K562 (cell line): ENCODE results near the gene EGR1. TPM values are rescaled to one million over a fixed set of nuclear protein-coding genes. Genes with fewer than 3 reads are reported as not detected.
A peak's percentile ranks its signal among the peaks of the same experiment; 100 is the strongest.

ENCODE experiments used
- ATAC-seq: fragments of 200-7000 bp; cut with Tn5 transposase; 3 replicates; pipeline ENCODE4 v1.9.1; 2020; ENCODE audit warnings: moderate library complexity
- BruUV-seq: library from RNA; stranded (reverse); fragments of 400-500 nt; replicated peaks from 2 replicates; lab custom pipeline; 2021; lab: Mats Ljungman, UMichigan
- CTCF ChIA-PET: fragments of 300-600 bp; formaldehyde crosslinking; extraction: SDS; loops from one replicate; lab custom pipeline; 2021; ENCODE audit warnings: low intra/inter-chr PET ratio; lab: Yijun Ruan, JAX
- POLR2A ChIA-PET: fragments of 300-600, 350-650 bp; sonication (Branson Sonifier 250); formaldehyde crosslinking; extraction: SDS; loops from one replicate; lab custom pipeline; 2021; ENCODE audit warnings: antibody characterized with exemption, inconsistent platforms; lab: Yijun Ruan, JAX
- DNase-seq, 4 experiments: peaks; one replicate each; pipeline versions ENCODE4 v3.0.0 to v3.0.0-alpha.2; 2011 to 2018; ENCODE audit warnings: low spot score in 3 of 4, mixed read lengths in 3 of 4; ENCODE audit errors: extremely low read depth in 1 of 4
- FAIRE-seq: peaks from 2 replicates; lab custom pipeline; 2011; peaks lifted over from hg19 to GRCh38; lab: Jason Lieb, UNC
- H2AFZ ChIP-seq: 2 replicates; pipeline ENCODE4 v1.6.0; 2011; ENCODE audit warnings: low read depth, low read length, control low read depth, inconsistent platforms
- H3K27ac ChIP-seq: fragments of 200-600 bp; 3 replicates; pipeline ENCODE4 v1.8.0; 2011; ENCODE audit warnings: low read depth, mild to moderate bottlenecking, control low read depth, inconsistent platforms, low read length, moderate library complexity, mixed read lengths; ENCODE audit errors: extremely low read depth
- H3K27me3 ChIP-seq, 2 experiments: fragments of 300-600 bp in 1 of 2; 2 replicates in 1 of 2; 3 replicates in 1 of 2; pipeline versions ENCODE4 v1.6.0 to v1.8.0; 2011; ENCODE audit warnings: inconsistent platforms in 2 of 2, low read length in 2 of 2, mild to moderate bottlenecking in 1 of 2, mixed read lengths in 1 of 2, moderate library complexity in 1 of 2; ENCODE audit not compliant: control insufficient read depth in 2 of 2, insufficient read depth in 2 of 2
- H3K36me3 ChIP-seq: fragments of 300-600 bp; 3 replicates; pipeline ENCODE4 v1.8.0; 2011; ENCODE audit warnings: mild to moderate bottlenecking, low read length, inconsistent platforms; ENCODE audit not compliant: control insufficient read depth, insufficient read depth
- H3K4me1 ChIP-seq, 2 experiments: fragments of 200-600 bp in 1 of 2; replicated peaks in 1 of 2; 2 replicates in 1 of 2; 3 replicates in 1 of 2; pipeline versions ENCODE4 v1.5.1 to v1.8.0; 2011; ENCODE audit warnings: inconsistent platforms in 2 of 2, low read length in 2 of 2, mild to moderate bottlenecking in 1 of 2, mixed read lengths in 1 of 2, moderate library complexity in 1 of 2; ENCODE audit not compliant: control insufficient read depth in 2 of 2, insufficient read depth in 2 of 2
- H3K4me2 ChIP-seq: 2 replicates; pipeline ENCODE4 v1.6.1; 2011; ENCODE audit warnings: low read length, control low read depth, inconsistent platforms, mixed read lengths; ENCODE audit not compliant: insufficient read depth
- H3K4me3 ChIP-seq: fragments of 200-600 bp; sonication (generic), shearing (Covaris generic); 2 replicates; pipeline ENCODE4 v1.5.1; 2016; ENCODE audit warnings: control low read depth, inconsistent platforms
- H3K79me2 ChIP-seq: fragments of 200-600 bp; 3 replicates; pipeline ENCODE4 v1.8.0; 2011; ENCODE audit warnings: low read length, inconsistent platforms; ENCODE audit not compliant: control insufficient read depth, insufficient read depth
- H3K9ac ChIP-seq, 2 experiments: 2 replicates each; pipeline versions ENCODE4 v1.6.0 to v1.6.1; 2011; ENCODE audit warnings: low read depth in 2 of 2, low read length in 2 of 2, control low read depth in 1 of 2, inconsistent platforms in 1 of 2, mild to moderate bottlenecking in 1 of 2, mixed read lengths in 1 of 2; ENCODE audit not compliant: insufficient read depth in 1 of 2
- H3K9me1 ChIP-seq: one replicate; pipeline ENCODE4 v1.6.0; 2011; ENCODE audit warnings: inconsistent platforms, mild to moderate bottlenecking, low read length, moderate library complexity; ENCODE audit not compliant: control insufficient read depth, insufficient read depth
- H3K9me3 ChIP-seq: replicated peaks from 2 replicates; pipeline ENCODE4 v1.5.1; 2011; ENCODE audit warnings: low read depth, low read length, inconsistent platforms; ENCODE audit not compliant: control insufficient read depth, insufficient read depth
- H4K20me1 ChIP-seq: replicated peaks from 2 replicates; pipeline ENCODE4 v1.6.1; 2011; ENCODE audit warnings: low read length, inconsistent platforms, mixed read lengths; ENCODE audit not compliant: control insufficient read depth, insufficient read depth
- ARID1B ChIP-seq: fragments of 450-650 bp; IDR thresholded peaks from 2 replicates; pipeline ENCODE4 v1.6.1; 2016; ENCODE audit warnings: antibody characterized with exemption, mild to moderate bottlenecking, inconsistent platforms
- BCOR ChIP-seq: fragments of 450-650 bp; IDR thresholded peaks from 2 replicates; pipeline ENCODE4 v1.6.1; 2016
- BHLHE40 ChIP-seq: IDR thresholded peaks from 2 replicates; pipeline ENCODE4 v1.6.1; 2011; ENCODE audit warnings: low read length, improper control_type of control experiment
- CBFA2T2 ChIP-seq: fragments of 450-650 bp; conservative IDR thresholded peaks from 2 replicates; pipeline ENCODE4 v1.6.1; 2017; ENCODE audit warnings: mild to moderate bottlenecking
- CBFA2T3 ChIP-seq: fragments of 450-650 bp; IDR thresholded peaks from 2 replicates; pipeline ENCODE4 v1.6.1; 2017
- CEBPB ChIP-seq: fragments of 450-650 bp; IDR thresholded peaks from 2 replicates; pipeline ENCODE4 v1.6.1; 2016; ENCODE audit warnings: missing genetic modification characterization, missing compliant biosample characterization
- DPF2 ChIP-seq: fragments of 450-650 bp; IDR thresholded peaks from 2 replicates; pipeline ENCODE4 v1.6.1; 2016
- FOXJ2 ChIP-seq: fragments of 200-800 bp; sonication (Bioruptor generic); IDR thresholded peaks from 2 replicates; pipeline ENCODE4 v1.6.1; 2016; ENCODE audit warnings: missing genetic modification characterization, missing compliant biosample characterization
- IFI16 ChIP-seq: fragments of 250-450 bp; sonication (Bioruptor Pico); IDR thresholded peaks from 2 replicates; pipeline ENCODE4 v2.1.2; 2022; ENCODE audit warnings: mild to moderate bottlenecking, inconsistent platforms
- NCOR1 ChIP-seq: fragments of 450-650 bp; IDR thresholded peaks from 2 replicates; pipeline ENCODE4 v1.6.1; 2016; ENCODE audit warnings: mild to moderate bottlenecking, moderate library complexity
- RCOR1 ChIP-seq, 2 experiments: IDR thresholded peaks; 2 replicates each; pipeline ENCODE4 v1.6.1; 2012; ENCODE audit warnings: low read depth in 2 of 2, low read length in 2 of 2, borderline replicate concordance in 1 of 2, improper control_type of control experiment in 1 of 2
- SAFB2 ChIP-seq: fragments of 200-400 bp; formaldehyde crosslinking; IDR thresholded peaks from 2 replicates; pipeline ENCODE4 v1.6.1; 2018; ENCODE audit warnings: borderline replicate concordance, low read length, low read depth, moderate library complexity; ENCODE audit not compliant: severe bottlenecking
- SNRNP70 ChIP-seq: fragments of 200-400 bp; formaldehyde crosslinking; optimal IDR thresholded peaks from 2 replicates; pipeline ENCODE3; 2017; ENCODE audit warnings: low read depth, low read length
- TAL1 ChIP-seq: fragments of 450-650 bp; IDR thresholded peaks from 2 replicates; pipeline ENCODE4 v1.6.1; 2016; ENCODE audit warnings: mild to moderate bottlenecking
- TCF3 ChIP-seq: sonication (generic); formaldehyde crosslinking; IDR thresholded peaks from 2 replicates; pipeline ENCODE4 v1.4.0; 2020; ENCODE audit warnings: mild to moderate bottlenecking, missing genetic modification reagents
- TRIM28 ChIP-seq: fragments of 450-650 bp; IDR thresholded peaks from 2 replicates; pipeline ENCODE4 v1.6.1; 2017
- USF1 ChIP-seq: sonication (generic); formaldehyde crosslinking; IDR thresholded peaks from 2 replicates; pipeline ENCODE4 v1.9.0; 2022; ENCODE audit warnings: mild to moderate bottlenecking, missing genetic modification reagents
- USF2 ChIP-seq: sonication (generic); formaldehyde crosslinking; IDR thresholded peaks from 2 replicates; pipeline ENCODE4 v1.5.0; 2020; ENCODE audit warnings: missing genetic modification reagents
- WGBS: fragments of 100-300 bp; shearing (Covaris generic); methylation state at CpG from one replicate; pipeline ENCODE4 v1.1.6; 2016; ENCODE audit warnings: low coverage, mixed read lengths; ENCODE audit not compliant: insufficient coverage; ENCODE audit errors: missing lambda C conversion rate; 5-methylcytosine and 5-hydroxymethylcytosine counted together
- in situ Hi-C: fragments of 300-500 bp; cut with MboI; formaldehyde crosslinking; loops from 4 replicates; pipeline ENCODE4 v1.15.0; 2018; ENCODE audit warnings: inconsistent platforms, mixed read lengths
- intact Hi-C: fragments of 100-400 bp; cut with micrococcal nuclease; formaldehyde crosslinking; loops from 2 replicates; pipeline ENCODE4 v1.14.2; 2022
- polyA plus RNA-seq, 8 experiments: library from polyadenylated mRNA; depleted of rRNA in 4 of 8; stranded (reverse) in 5 of 8; unstranded in 3 of 8; fragments of >200 nt; fragmentation: Nextera tagmentation in 2 of 8; fragmentation: Illumina TruSeq in 1 of 8; extraction: Ambion mirVana in 2 of 8; extraction: Trizol in 1 of 8; gene quantifications; 2 replicates each; pipeline versions ENCODE4 v1.2.1 to v1.2.3, GENCODE V29; 2011 to 2014; ENCODE audit warnings: inconsistent platforms in 1 of 8, missing spikeins in 1 of 8
- total RNA-seq, 7 experiments: library from RNA; depleted of rRNA in 6 of 7; stranded (reverse); fragments of >200 nt in 6 of 7; fragmentation: Illumina TruSeq in 2 of 7; extraction: Trizol in 2 of 7; gene quantifications; 2 replicates each; pipeline versions ENCODE4 v1.2.1 to v1.2.3, GENCODE V29; 2011 to 2021; ENCODE audit warnings: low replicate concordance in 1 of 7

EGR1 gene
- total and polyA plus RNA-seq, 9 of the 15 experiments (the other 6 are each of a cell fraction or from before 2014, with no cell fraction given) = 1.3 to 132 (median 21.5) TPM

- TF ChIP-seq DPF2 (no peak), TRIM28 (no peak), BHLHE40 (peak; percentile 89), CBFA2T2 (peak; percentile 49), FOXJ2 (tag) (no peak), ARID1B (0 out of 2 replicates have a peak, but pooled peaks have one; percentile 39), USF2 (CRISPR knock-in tag) (peak; percentile 59), IFI16 (CRISPR knock-in tag) (no peak), SNRNP70 (no peak), CBFA2T3 (peak; percentile 67), CEBPB (tag) (0 out of 2 replicates have a peak, but pooled peaks have one; percentile 41), TCF3 (CRISPR knock-in tag) (peak; percentile 55), SAFB2 (no peak), USF1 (CRISPR knock-in tag) (peak; percentile 52), NCOR1 (0 out of 2 replicates have a peak, but pooled peaks have one; percentile 26), RCOR1 (IDR thresholded peaks at IDR 0.05; ENCODE audit: borderline replicate concordance in 1 of 2, low read depth in 2 of 2, low read length in 2 of 2) (peak in 1 of 2 experiments; percentile 33; a peak in 1 of 4 replicates), BCOR (no peak), TAL1 (peak; percentile 32; the same call in 1 of the 2 replicates)
Observed at GRCh38 chr5:138435943-138436342, 29.3 kb upstream of the EGR1 start.

More at GRCh38 chr5:138435943-138436342, 29.3 kb upstream of the EGR1 start:
- Histone ChIP-seq H3K9ac (no peak overlapping the region), H3K9me1 (no peaks in the 10 kb centered on the region), H2AFZ (no peak overlapping the region), H3K4me2 (no peak overlapping the region), H3K4me1 (peaks cover 7 to 20% of the 10 kb centered on the region in 2 experiments; a peak in 4 of 5 replicates), H3K27me3 (no peaks in the 10 kb centered on the region), H3K36me3 (peaks cover 49% of the 10 kb centered on the region), H3K4me3 (no peak overlapping the region), H3K79me2 (no peaks in the 10 kb centered on the region), H4K20me1 (peaks cover 4% of the 10 kb centered on the region; the same call in 1 of the 2 replicates), H3K27ac (no peak overlapping the region), H3K9me3 (no peaks in the 10 kb centered on the region)
- DNase-seq = no peak
- WGBS = 48% methylated on average over 5 of the region's 5 CpGs
- ChIA-PET POLR2A (interaction anchor here (0.6 kb wide), 1 partner anchor 79 kb away, joined by 4 read pairs; no protein-coding TSS in a partner anchor), CTCF (interaction anchor here (0.5 kb wide), 1 partner anchor 418 kb away, joined by 4 read pairs; no protein-coding TSS in a partner anchor)
- ATAC-seq = no peak
- intact Hi-C loops (no loop called here), in situ Hi-C loops (no loop called here)
- no TSS peak for BruUV-seq
- no peak for FAIRE-seq
